Transverse colon (tissue), 4 donors: Measurements from ENCODE around the gene DNAJB8. TPM values are rescaled to one million over a fixed set of nuclear protein-coding genes. Genes with fewer than 3 reads are reported as not detected.

ENCODE experiments used
- DNase-seq: peaks from one replicate; pipeline ENCODE4 v3.0.0-alpha.2; 2019
- H3K27ac ChIP-seq, 4 donors: fragments of 200-600 bp; sonication (generic); 2 replicates each; pipeline ENCODE4 v1.5.1; 2016 to 2018; ENCODE audit warnings: inconsistent platforms in 4 of 4
- H3K27me3 ChIP-seq: fragments of 200-600 bp; sonication (generic); 2 replicates; pipeline ENCODE4 v1.5.1; 2017; ENCODE audit warnings: inconsistent platforms
- H3K36me3 ChIP-seq, 4 donors: fragments of 200-600 bp; sonication (generic); 2 replicates each; pipeline ENCODE4 v1.5.1; 2017 to 2019; ENCODE audit warnings: inconsistent platforms in 4 of 4
- H3K4me1 ChIP-seq, 4 donors: fragments of 200-600 bp; sonication (generic); 2 replicates each; pipeline ENCODE4 v1.5.1; 2017 to 2020; ENCODE audit warnings: inconsistent platforms in 4 of 4
- H3K4me3 ChIP-seq, 4 donors: fragments of 200-600 bp; sonication (generic); 1 replicate in 1 of 4; 2 replicates in 3 of 4; pipeline versions ENCODE4 v1.5.1 to v1.6.1; 2017 to 2019; ENCODE audit warnings: inconsistent platforms in 4 of 4
- H3K9me3 ChIP-seq, 2 donors: fragments of 200-600 bp; sonication (generic); 2 replicates each; pipeline ENCODE4 v1.5.1; 2017 to 2019; ENCODE audit warnings: inconsistent platforms in 2 of 2
- CTCF ChIP-seq, 5 experiments: fragments of 200-600 bp in 3 of 5; fragments of 450-650 bp in 2 of 5; sonication (generic) in 3 of 5; IDR thresholded peaks; 1 replicate in 2 of 5; 2 replicates in 3 of 5; pipeline ENCODE4 v1.5.1; 2016 to 2017; ENCODE audit warnings: antibody characterized with exemption in 5 of 5, inconsistent platforms in 3 of 5, mild to moderate bottlenecking in 2 of 5, moderate library complexity in 1 of 5
- EP300 ChIP-seq: sonication (generic); formaldehyde crosslinking; IDR thresholded peaks from one replicate; pipeline ENCODE4 v1.6.1; 2017; ENCODE audit warnings: antibody characterized with exemption, low read depth
- POLR2A ChIP-seq: fragments of 450-650 bp; IDR thresholded peaks from one replicate; pipeline ENCODE4 v1.6.1; 2016; ENCODE audit warnings: antibody characterized with exemption, mild to moderate bottlenecking, moderate library complexity
- POLR2AphosphoS5 ChIP-seq, 3 donors: sonication (generic); formaldehyde crosslinking; IDR thresholded peaks; one replicate each; pipeline ENCODE4 v1.6.1; 2016; ENCODE audit warnings: antibody characterized with exemption in 3 of 3
- WGBS, 2 donors: methylation state at CpG; one replicate each; pipeline ENCODE4 v1.1.5; 2018; ENCODE audit warnings: low coverage in 1 of 2; 5-methylcytosine and 5-hydroxymethylcytosine counted together
- in situ Hi-C, 4 donors: fragments of 200-750 bp; cut with MboI; loops; one replicate each; pipeline versions ENCODE4 v1.15.0 to v1.15.1; 2017; ENCODE audit warnings: low sequenced_read_pairs in 3 of 4, low pct_ligation_motif_present in 1 of 4, low pct_unique_long_range_greater_than_20kb in 1 of 4
- intact Hi-C: fragments of 100-400 bp; cut with DNase I; formaldehyde crosslinking; loops from one replicate; pipeline ENCODE4 v1.15.1; 2023; ENCODE audit warnings: low total_unique reads
- total RNA-seq, 4 donors: library from RNA; depleted of rRNA; stranded (reverse); fragments of >200 nt; gene quantifications; one replicate each; pipeline ENCODE4 v1.1.0, GENCODE V29; 2016

DNAJB8 gene
- total RNA-seq, 4 donors from 2014 or later, result not detected

DNA sequence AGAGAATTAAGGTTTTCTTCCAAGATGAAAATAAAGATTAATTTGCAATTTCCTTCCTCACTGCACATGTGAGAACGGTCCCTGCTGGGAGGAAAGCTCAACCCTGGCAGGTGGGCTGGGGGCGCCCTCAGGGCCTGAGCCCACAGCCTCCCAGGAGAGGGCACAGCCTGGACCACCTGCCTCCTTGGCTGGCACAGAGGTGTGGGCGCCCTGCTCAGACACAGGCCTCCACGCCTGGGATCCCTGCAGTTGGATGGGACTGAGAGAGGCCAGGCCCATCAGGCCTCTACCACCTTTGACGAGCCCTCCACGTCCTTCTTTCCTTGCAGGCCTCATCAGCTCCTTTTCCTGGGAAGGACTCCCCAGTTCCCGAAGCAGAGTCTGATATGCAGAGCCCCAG lies 46.4 kb downstream of the DNAJB8 start:
- H3K27me3 ChIP-seq, result no peaks in the 10 kb centered on the region
- no peak for DNase-seq
- H3K36me3 ChIP-seq, result no peaks in the 10 kb centered on the region
- H3K27ac ChIP-seq, result no peak overlapping the region
- 76 to 90% methylated on average over 3 to 7 of the region's 7 CpGs for WGBS, 2 donors
- H3K9me3 ChIP-seq, result no peaks in the 10 kb centered on the region
- H3K4me1 ChIP-seq, result no peaks in the 10 kb centered on the region
- no peak overlapping the region for H3K4me3 ChIP-seq
- TF ChIP-seq POLR2AphosphoS5 (IDR thresholded peaks at IDR 0.05) (no peak), CTCF (IDR thresholded peaks at IDR 0.05) (no peak), EP300 (no peak), POLR2A (no peak)
- intact Hi-C loops (no loop called here), in situ Hi-C loops (loop anchor here in 3 of 4 donors (10.0 kb wide), 2 partner anchors 175 to 185 kb away; no protein-coding TSS in a partner anchor)

- Histone ChIP-seq H3K27me3 (no peaks in the 10 kb centered on the region), H3K27ac (no peak overlapping the region), H3K4me3 (no peak overlapping the region), H3K36me3 (no peaks in the 10 kb centered on the region), H3K4me1 (no peaks in the 10 kb centered on the region), H3K9me3 (no peaks in the 10 kb centered on the region)
- in situ Hi-C loops (no loop called here), intact Hi-C loops (no loop called here)
- 97 to 100% methylated on average over 2 to 4 of the region's 4 CpGs for WGBS, 2 donors
- DNase-seq, result no peak
- TF ChIP-seq POLR2A, result no peak
- no peak for TF ChIP-seq EP300
- TF ChIP-seq POLR2AphosphoS5 (IDR thresholded peaks at IDR 0.05), result no peak
- TF ChIP-seq CTCF (IDR thresholded peaks at IDR 0.05), result no peak
Observed at GRCh38 chr3:128419311-128419710, 47.4 kb downstream of the DNAJB8 start.

GRCh38 chr3:128418900-128419299 lies 47.8 kb downstream of the DNAJB8 start:
- Histone ChIP-seq H3K27ac (no peak overlapping the region), H3K4me3 (no peak overlapping the region), H3K9me3 (no peaks in the 10 kb centered on the region), H3K36me3 (no peaks in the 10 kb centered on the region), H3K27me3 (no peaks in the 10 kb centered on the region), H3K4me1 (no peaks in the 10 kb centered on the region)
- DNase-seq, result no peak
- 75 to 76% methylated on average over 2 of the region's 2 CpGs for WGBS, 2 donors
- no peak for TF ChIP-seq POLR2AphosphoS5 (IDR thresholded peaks at IDR 0.05)
- TF ChIP-seq CTCF (IDR thresholded peaks at IDR 0.05), result no peak
- no peak for TF ChIP-seq POLR2A
- no peak for TF ChIP-seq EP300
- intact Hi-C loops (no loop called here), in situ Hi-C loops (no loop called here)

DNA sequence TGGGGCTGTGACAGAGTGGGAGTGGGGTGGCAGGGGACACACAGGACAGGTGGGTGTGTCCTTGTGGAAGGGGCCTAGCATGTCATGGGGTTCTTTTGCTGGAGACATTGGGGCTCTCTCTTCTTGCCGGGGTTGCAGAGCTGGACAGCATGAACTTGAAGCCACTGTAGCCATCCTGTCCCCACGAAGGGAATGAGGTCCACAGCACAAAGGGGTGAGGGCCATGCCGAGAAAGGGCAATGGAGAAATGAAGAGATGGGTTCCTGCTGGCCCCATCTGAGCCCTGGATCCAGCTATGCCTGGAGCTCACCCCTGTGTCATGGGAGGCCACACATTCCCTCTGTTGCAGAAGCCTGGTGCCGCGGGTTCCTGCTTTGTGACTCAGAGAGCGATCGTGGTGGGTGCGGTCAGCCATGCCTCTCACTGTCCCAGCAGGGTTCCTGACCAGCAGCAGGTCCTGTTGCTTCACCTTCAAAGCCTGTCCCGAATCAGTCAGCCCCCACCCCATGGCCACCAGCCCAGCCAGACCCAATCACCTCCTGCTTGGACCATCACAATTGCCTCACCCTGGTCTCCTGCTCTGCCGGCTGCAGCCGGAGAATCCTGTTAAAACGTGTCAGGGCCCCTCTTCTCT lies 50.0 kb downstream of the DNAJB8 start:
- 66 to 79% methylated on average over 3 to 10 of the region's 12 CpGs for WGBS, 2 donors
- Histone ChIP-seq H3K4me3 (no peak overlapping the region), H3K27ac (no peak overlapping the region), H3K27me3 (no peaks in the 10 kb centered on the region), H3K9me3 (no peaks in the 10 kb centered on the region), H3K36me3 (no peaks in the 10 kb centered on the region), H3K4me1 (no peaks in the 10 kb centered on the region)
- intact Hi-C loops (no loop called here), in situ Hi-C loops (no loop called here)
- TF ChIP-seq CTCF (IDR thresholded peaks at IDR 0.05) (no peak), POLR2AphosphoS5 (IDR thresholded peaks at IDR 0.05) (no peak), EP300 (no peak), POLR2A (no peak)
- no peak for DNase-seq
